HUES48 (cell line): Measurements from ENCODE around the gene GPR155.

Source experiments
- H3K27ac ChIP-seq: one replicate; pipeline ENCODE4 v1.7.0; 2013; ENCODE audit warnings: low read depth, low read length, inconsistent platforms
- H3K27me3 ChIP-seq: 2 replicates; pipeline ENCODE4 v1.6.1; 2013; ENCODE audit warnings: mild to moderate bottlenecking, low read length; ENCODE audit not compliant: control insufficient read depth, insufficient read depth
- H3K36me3 ChIP-seq: 2 replicates; pipeline ENCODE4 v1.6.1; 2013; ENCODE audit warnings: low read length; ENCODE audit not compliant: control insufficient read depth, insufficient read depth
- H3K4me1 ChIP-seq: 2 replicates; pipeline ENCODE4 v1.6.1; 2013; ENCODE audit warnings: mild to moderate bottlenecking, low read length; ENCODE audit not compliant: control insufficient read depth, insufficient read depth
- H3K4me3 ChIP-seq: 2 replicates; pipeline ENCODE4 v1.5.1; 2013; ENCODE audit warnings: mild to moderate bottlenecking, low read depth, low read length
- H3K9ac ChIP-seq: 2 replicates; pipeline ENCODE4 v1.6.1; 2013; ENCODE audit warnings: mild to moderate bottlenecking, low read depth, low read length, moderate library complexity
- H3K9me3 ChIP-seq: 2 replicates; pipeline ENCODE4 v1.6.1; 2013; ENCODE audit warnings: low read length; ENCODE audit not compliant: control insufficient read depth, insufficient read depth

GPR155 gene

DNA sequence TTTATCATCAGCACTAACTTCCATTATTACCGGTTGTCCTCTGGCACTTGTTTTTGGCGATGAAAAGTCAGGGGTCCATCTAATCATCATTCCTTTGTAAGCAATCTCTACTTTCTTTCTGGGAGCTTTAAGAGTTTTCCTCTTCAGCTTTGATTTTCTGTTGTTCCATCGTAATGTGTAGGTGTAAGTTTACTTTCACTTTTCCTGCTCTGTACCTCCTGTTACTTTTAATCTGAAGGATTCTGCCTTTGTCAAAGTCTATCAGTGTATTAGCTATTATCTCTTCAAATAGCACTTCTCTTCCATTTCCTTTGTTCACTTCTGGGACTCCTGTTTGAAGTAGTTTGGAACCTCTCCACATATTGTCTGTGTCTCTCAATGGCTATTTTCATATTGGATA is 25.5 kb upstream of the GPR155 start:
- Histone ChIP-seq H3K4me3 (no peak overlapping the region), H3K27ac (no peak overlapping the region), H3K27me3 (no peaks in the 10 kb centered on the region), H3K4me1 (no peaks in the 10 kb centered on the region), H3K9me3 (peaks cover 53% of the 10 kb centered on the region), H3K36me3 (no peaks in the 10 kb centered on the region), H3K9ac (no peak overlapping the region)

DNA sequence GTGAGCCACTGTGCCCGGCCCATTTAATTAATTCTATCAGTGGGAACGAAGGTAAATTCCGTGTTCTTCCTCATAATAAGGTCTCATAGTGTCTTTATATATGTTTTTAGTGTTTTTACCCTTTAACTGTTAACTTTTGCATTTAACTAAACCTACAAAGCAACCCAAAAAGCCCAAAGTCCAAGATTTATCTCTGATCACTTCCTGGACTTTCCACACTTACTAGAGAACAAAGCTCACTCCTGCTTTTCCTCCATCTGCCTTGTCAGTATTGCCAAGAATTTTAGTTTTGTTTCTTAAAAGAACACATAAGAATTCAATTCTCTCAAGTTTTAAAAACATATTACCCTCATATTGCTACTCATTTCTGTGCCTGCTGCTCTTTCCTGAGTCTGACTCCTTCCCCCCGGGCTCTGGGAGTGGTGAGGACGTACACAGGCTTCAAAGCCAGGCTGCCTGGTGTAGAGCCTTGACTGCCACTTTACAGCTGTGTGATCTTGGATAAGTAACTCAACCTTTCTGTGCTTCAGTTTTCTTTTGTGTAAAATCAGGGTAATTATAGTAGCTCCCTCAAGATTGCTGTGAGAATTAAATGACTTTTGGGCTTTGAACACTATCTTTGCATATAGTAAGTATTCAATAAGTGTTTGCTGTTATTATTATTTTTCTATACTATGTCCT is 24.9 kb upstream of the GPR155 start:
- H3K9me3 ChIP-seq: peaks cover 50% of the 10 kb centered on the region
- no peaks in the 10 kb centered on the region for H3K36me3 ChIP-seq
- no peaks in the 10 kb centered on the region for H3K27me3 ChIP-seq
- no peak overlapping the region for H3K27ac ChIP-seq
- H3K9ac ChIP-seq: no peak overlapping the region
- no peaks in the 10 kb centered on the region for H3K4me1 ChIP-seq
- no peak overlapping the region for H3K4me3 ChIP-seq

DNA sequence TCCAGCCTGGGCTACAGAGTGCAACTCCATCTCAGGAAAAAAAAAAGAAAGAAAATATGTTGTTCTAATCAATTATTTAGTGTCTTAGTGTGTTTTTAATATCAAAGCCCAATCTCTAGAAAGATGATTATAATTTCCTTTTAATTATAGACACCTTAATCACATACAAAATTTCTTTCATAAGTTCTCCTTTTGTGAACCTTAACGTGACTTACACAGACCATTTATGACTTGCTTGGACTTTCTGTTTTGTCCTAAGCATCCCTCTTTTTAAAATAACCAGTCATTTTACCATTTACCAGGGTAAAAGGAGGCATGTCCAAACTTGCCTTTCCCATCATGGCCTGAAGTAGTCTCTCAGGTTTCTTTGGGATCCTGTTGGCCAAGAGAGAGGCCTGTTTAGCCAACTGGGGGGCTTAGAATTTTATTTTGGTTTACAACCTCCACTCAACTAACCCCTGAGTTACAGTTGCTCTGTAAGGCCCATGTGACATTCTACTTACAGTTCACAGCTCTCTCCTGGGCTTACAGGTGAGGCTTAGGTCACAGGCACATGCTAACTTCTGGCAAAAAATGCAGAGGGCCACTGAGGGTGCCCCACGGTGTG is 23.9 kb upstream of the GPR155 start:
- Histone ChIP-seq H3K27me3 (no peaks in the 10 kb centered on the region), H3K36me3 (no peaks in the 10 kb centered on the region), H3K4me1 (no peaks in the 10 kb centered on the region), H3K27ac (no peak overlapping the region), H3K9ac (no peak overlapping the region), H3K4me3 (no peak overlapping the region), H3K9me3 (peaks cover 50% of the 10 kb centered on the region)

DNA sequence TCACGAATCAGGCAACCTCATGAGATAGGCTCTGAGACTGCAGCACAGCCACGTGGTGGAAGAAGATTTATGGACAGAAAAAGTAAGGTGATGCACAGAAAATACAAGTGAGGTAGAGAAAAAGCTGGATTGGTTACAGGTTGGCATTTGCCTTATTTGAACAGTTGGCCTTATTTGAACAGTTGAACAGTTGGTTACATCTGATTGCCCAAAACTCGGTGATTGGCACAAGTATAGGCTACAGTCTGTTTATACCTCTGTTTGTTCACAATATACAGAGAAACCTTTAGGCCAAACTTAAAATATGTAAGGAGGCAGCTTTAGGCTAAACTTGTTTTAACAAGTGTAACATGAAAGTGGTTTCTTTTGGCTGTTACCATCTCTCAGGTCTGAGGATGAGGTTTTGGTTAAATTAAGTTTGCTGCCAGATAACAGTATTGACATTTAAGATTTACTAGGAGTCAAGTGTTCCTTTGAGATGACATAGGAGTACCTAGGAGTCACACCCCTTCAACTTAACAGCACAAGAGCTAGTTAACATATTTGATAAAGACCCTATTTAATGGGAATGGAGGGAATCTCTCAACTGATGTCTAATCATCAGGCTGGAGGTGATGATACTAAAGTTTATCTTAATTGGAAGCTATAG is 16.5 kb upstream of the GPR155 start:
- no peaks in the 10 kb centered on the region for H3K4me1 ChIP-seq
- H3K36me3 ChIP-seq: no peaks in the 10 kb centered on the region
- no peak overlapping the region for H3K9ac ChIP-seq
- H3K27me3 ChIP-seq: no peaks in the 10 kb centered on the region
- no peak overlapping the region for H3K27ac ChIP-seq
- H3K9me3 ChIP-seq: peaks cover 9% of the 10 kb centered on the region; the same call in 1 of the 2 replicates
- no peak overlapping the region for H3K4me3 ChIP-seq

DNA sequence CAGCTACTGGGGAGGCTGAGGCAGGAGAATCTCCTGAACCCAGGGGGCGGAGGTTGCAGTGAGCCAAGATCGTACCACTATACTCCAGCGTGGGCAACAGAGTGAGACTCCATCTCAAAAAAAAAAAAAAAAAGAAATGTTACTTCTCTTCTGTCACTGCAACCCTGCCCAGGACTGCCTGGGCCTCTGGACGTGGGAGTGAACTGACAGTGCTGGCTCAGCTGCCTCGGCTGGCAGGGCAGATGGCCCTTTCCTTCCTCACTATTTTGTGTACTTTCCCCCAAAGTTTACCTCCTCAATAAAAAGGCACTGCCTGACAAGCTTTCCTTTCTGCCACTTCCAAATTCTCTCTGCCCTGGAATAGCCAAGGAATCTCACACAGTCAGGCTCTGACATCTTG is 12.5 kb upstream of the GPR155 start:
- no peaks in the 10 kb centered on the region for H3K36me3 ChIP-seq
- H3K9ac ChIP-seq: no peak overlapping the region
- H3K4me1 ChIP-seq: peaks cover 8% of the 10 kb centered on the region; the same call in 1 of the 2 replicates
- no peak overlapping the region for H3K4me3 ChIP-seq
- H3K27me3 ChIP-seq: no peaks in the 10 kb centered on the region
- H3K9me3 ChIP-seq: no peaks in the 10 kb centered on the region
- H3K27ac ChIP-seq: no peak overlapping the region

DNA sequence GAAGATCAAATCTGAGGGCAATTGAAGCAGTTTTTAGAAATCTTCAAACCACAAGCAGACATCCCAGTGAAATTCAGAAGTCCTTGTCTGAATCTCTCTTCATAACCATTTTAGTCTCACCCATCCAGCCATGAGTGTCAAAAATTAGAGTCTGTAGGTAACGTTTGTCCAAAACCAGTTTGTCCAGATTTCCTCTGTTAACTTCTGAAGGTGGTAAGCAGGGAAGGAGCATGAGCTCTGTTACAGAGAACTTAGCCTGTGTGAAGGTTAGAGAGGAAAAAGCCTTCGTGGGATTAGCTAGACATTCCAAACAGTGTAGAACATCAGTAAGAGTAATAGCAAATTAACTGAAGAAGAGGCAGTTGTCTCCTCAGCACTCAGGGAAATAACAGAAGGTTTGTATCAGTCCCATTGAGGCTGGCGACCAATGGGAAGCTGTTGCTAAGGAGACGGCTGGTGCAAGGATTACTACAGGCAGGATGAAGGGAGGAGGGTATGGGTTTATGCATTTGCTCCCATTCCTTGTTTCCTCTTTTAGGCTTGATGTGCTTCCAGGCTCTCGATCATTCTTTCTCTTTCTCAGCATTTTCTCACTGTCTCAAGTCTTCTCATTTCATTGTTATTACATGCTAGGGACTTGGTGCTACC is 8.7 kb upstream of the GPR155 start:
- Histone ChIP-seq H3K36me3 (no peaks in the 10 kb centered on the region), H3K4me1 (peaks cover 8% of the 10 kb centered on the region; the same call in 1 of the 2 replicates), H3K27me3 (no peaks in the 10 kb centered on the region), H3K9me3 (no peaks in the 10 kb centered on the region), H3K27ac (no peak overlapping the region), H3K4me3 (no peak overlapping the region), H3K9ac (no peak overlapping the region)

DNA sequence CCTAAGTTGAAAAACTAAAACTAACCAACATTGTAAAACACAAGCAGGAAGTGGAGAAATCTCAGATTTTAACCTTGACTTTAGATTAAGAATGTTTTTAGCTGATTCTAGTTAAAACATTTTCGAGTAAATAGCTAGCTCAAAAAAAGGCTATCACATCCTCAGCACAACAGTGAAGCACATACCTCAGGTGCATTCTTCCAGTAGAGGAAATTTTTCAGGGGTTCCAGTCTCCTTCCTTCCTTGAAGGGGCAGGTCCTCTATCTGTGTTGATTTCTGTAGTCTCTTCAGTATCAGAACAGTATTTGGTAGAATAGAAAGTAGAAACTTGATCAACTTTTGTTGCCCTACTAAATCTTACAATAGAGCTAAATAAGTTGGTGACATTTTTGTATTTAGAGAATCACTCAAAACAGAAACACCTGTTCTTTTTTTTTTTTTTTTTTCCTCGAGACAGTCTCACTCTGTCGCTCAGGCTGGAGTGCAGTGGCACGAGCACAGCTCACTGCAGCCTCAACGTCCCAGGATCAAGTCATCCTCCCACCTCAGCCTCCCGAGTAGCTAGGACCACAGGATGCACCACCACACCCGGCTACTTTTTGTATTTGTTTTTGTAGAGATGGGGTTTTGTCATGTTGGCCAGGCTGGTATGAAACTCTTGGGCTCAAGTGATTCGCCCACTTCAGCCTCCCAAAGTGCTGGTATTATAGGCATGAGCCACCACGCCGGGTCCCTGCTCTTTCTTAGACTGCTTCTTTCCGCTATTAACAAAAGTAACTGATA is 6.9 kb upstream of the GPR155 start:
- Histone ChIP-seq H3K4me1 (peaks cover 8% of the 10 kb centered on the region; the same call in 1 of the 2 replicates), H3K9me3 (no peaks in the 10 kb centered on the region), H3K27ac (no peak overlapping the region), H3K27me3 (no peaks in the 10 kb centered on the region), H3K36me3 (no peaks in the 10 kb centered on the region), H3K9ac (no peak overlapping the region), H3K4me3 (no peak overlapping the region)

DNA sequence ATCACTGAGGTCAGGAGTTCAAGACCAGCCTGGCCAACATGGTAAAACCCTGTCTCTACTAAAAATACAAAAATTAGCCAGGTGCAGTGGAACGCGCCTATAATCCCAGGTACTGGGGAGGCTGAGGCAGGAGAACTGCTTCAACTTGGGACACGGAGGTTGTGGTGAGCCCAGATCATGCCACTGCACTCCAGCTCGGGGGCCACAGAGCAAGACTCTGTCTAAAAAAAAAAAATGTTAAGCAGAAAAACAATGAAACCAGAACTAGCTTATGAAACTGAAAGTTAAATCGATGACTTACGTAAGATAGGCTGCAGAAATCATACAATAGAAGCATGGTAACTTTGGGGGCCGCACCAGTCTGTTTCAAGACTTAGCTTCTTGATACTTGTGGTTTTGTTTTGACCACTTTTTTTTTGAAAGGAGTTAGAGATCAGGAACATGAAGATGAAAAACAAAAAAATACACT is 6.2 kb upstream of the GPR155 start:
- Histone ChIP-seq H3K27ac (no peak overlapping the region), H3K36me3 (no peaks in the 10 kb centered on the region), H3K9me3 (no peaks in the 10 kb centered on the region), H3K27me3 (no peaks in the 10 kb centered on the region), H3K4me3 (no peak overlapping the region), H3K4me1 (peaks cover 8% of the 10 kb centered on the region; the same call in 1 of the 2 replicates), H3K9ac (no peak overlapping the region)

DNA sequence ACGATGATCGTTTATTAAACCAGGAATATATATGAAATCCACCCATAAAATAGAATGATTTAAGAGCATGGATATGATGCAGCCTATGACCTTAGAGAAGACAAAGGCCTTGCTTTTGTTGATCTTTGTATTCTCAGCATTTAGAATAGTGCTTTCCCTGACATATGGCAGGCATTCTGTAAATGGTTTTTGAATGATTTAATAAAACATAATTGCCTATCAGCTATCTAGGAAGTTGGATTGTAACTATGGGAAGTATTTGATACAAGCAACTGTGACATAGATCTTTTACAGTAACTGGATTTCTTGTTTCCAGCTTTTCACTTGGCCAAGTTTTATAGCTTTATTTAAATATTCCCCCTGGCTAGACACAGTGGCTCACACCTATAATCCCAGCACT is 5.1 kb upstream of the GPR155 start:
- Histone ChIP-seq H3K27ac (no peak overlapping the region), H3K27me3 (no peaks in the 10 kb centered on the region), H3K36me3 (no peaks in the 10 kb centered on the region), H3K9ac (no peak overlapping the region), H3K9me3 (no peaks in the 10 kb centered on the region), H3K4me3 (no peak overlapping the region), H3K4me1 (peaks cover 8% of the 10 kb centered on the region; the same call in 1 of the 2 replicates)

DNA sequence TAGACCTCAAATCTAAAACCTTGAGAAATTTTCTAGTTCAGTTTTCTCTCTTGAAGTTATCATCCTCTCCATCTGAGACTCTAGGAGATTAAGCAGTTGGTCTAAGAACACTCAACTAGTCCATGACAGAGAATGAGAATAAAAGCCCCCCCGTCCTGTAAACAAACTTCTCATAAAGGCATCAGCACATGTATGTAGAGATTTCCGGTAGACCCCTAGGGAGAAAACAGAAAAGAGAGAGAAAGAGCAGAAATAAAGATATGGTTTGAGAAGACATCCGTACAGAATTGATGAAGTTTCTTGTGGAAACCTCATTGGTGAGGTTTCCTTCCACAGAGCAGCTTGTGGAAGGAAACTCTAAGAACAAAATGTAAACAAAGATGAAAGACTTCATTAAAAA is 3.2 kb upstream of the GPR155 start:
- H3K27ac ChIP-seq: no peak overlapping the region
- H3K9me3 ChIP-seq: no peaks in the 10 kb centered on the region
- H3K36me3 ChIP-seq: no peaks in the 10 kb centered on the region
- H3K4me1 ChIP-seq: peaks cover 7% of the 10 kb centered on the region; the same call in 1 of the 2 replicates
- no peak overlapping the region for H3K9ac ChIP-seq
- peaks cover 14% of the 10 kb centered on the region for H3K27me3 ChIP-seq
- H3K4me3 ChIP-seq: no peak overlapping the region
